Mammary epithelial cell (primary cell): ENCODE results near the gene DEFB123.

ENCODE experiments used
- EZH2 ChIP-seq: IDR thresholded peaks from 2 replicates; pipeline ENCODE4 v1.6.1; 2012; ENCODE audit warnings: low read length, inconsistent platforms, borderline replicate concordance
- TF ChIP-seq, protein P1 (sequence below), 2 donors: IDR thresholded peaks in 1 of 2; conservative IDR thresholded peaks in 1 of 2; 2 replicates each; pipeline ENCODE4 v1.5.1; 2011 to 2012; ENCODE audit warnings: inconsistent platforms in 2 of 2, low read length in 2 of 2, mild to moderate bottlenecking in 2 of 2, control low read depth in 1 of 2, low read depth in 1 of 2; ENCODE audit not compliant: insufficient read depth in 1 of 2; ENCODE audit errors: extremely low read depth in 1 of 2

DNA sequence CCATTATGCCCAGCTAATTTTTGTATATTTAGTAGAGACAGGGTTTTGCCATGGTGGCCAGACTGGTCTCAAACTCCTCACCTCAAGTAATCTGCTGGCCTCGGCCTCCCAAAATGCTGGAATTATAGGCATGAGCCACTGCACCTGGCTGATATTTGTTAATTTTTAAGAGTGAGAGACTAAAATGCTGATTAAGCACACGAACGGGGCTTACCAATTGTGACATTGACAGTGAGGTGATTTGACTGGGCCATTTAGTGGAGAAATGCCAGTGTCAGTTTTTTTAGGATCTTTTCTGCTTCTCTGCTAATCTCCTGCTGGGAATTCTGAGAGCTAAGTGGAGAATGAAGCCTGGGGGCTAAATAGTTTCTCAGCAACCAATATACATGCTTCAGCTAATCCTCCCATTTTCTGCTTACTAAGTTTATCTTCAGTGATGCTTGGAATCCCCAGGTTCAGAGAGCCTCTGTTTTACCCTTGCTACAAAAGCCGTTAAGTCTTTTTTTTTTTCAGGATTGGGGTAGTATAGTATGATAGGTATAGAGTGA is 9.8 kb upstream of the DEFB123 start:
- TF ChIP-seq, protein P1, sequence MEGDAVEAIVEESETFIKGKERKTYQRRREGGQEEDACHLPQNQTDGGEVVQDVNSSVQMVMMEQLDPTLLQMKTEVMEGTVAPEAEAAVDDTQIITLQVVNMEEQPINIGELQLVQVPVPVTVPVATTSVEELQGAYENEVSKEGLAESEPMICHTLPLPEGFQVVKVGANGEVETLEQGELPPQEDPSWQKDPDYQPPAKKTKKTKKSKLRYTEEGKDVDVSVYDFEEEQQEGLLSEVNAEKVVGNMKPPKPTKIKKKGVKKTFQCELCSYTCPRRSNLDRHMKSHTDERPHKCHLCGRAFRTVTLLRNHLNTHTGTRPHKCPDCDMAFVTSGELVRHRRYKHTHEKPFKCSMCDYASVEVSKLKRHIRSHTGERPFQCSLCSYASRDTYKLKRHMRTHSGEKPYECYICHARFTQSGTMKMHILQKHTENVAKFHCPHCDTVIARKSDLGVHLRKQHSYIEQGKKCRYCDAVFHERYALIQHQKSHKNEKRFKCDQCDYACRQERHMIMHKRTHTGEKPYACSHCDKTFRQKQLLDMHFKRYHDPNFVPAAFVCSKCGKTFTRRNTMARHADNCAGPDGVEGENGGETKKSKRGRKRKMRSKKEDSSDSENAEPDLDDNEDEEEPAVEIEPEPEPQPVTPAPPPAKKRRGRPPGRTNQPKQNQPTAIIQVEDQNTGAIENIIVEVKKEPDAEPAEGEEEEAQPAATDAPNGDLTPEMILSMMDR (conservative IDR thresholded peaks at IDR 0.05 in 1 of 2, IDR thresholded peaks at IDR 0.05 in 1 of 2; ENCODE audit: extremely low read depth in 1 of 2, insufficient read depth in 1 of 2, low read depth in 1 of 2, low read length in 2 of 2) = no peak
- no peak for TF ChIP-seq EZH2
